DOHH2 (cell line): ENCODE data around the gene CMIP.

ENCODE experiments used
- H3F3A ChIP-seq: fragments of 200-600 bp; sonication (generic), shearing (Covaris generic); 2 replicates; pipeline ENCODE4 v1.6.0; 2016; ENCODE audit warnings: antibody characterized with exemption, mild to moderate bottlenecking; ENCODE audit not compliant: control insufficient read depth, insufficient read depth
- H3K27ac ChIP-seq: fragments of 200-600 bp; sonication (generic); 2 replicates; pipeline ENCODE4 v1.5.1; 2014; ENCODE audit warnings: low read depth, mild to moderate bottlenecking, low read length, moderate library complexity
- H3K27me3 ChIP-seq: fragments of 200-600 bp; sonication (generic); 2 replicates; pipeline ENCODE4 v1.6.1; 2014; ENCODE audit warnings: mild to moderate bottlenecking, low read length, mixed read lengths; ENCODE audit not compliant: control insufficient read depth
- H3K36me3 ChIP-seq: fragments of 200-600 bp; sonication (generic); 2 replicates; pipeline ENCODE4 v1.6.1; 2014; ENCODE audit warnings: mild to moderate bottlenecking, low read length, moderate library complexity, mixed read lengths; ENCODE audit not compliant: control insufficient read depth
- H3K4me1 ChIP-seq: fragments of 200-600 bp; sonication (generic); 2 replicates; pipeline ENCODE4 v1.6.1; 2014; ENCODE audit warnings: mild to moderate bottlenecking, low read length, mixed read lengths; ENCODE audit not compliant: control insufficient read depth
- H3K4me2 ChIP-seq: fragments of 200-600 bp; sonication (generic); 2 replicates; pipeline ENCODE4 v1.6.0; 2014; ENCODE audit warnings: mild to moderate bottlenecking, low read length, moderate library complexity
- H3K4me3 ChIP-seq: fragments of 200-600 bp; sonication (generic); 2 replicates; pipeline ENCODE4 v1.5.1; 2014; ENCODE audit warnings: mild to moderate bottlenecking, low read length, mixed read lengths
- H3K79me2 ChIP-seq: fragments of 200-600 bp; sonication (generic); 2 replicates; pipeline ENCODE4 v1.6.1; 2014; ENCODE audit warnings: mild to moderate bottlenecking, low read length, mixed read lengths; ENCODE audit not compliant: control insufficient read depth
- H3K9me2 ChIP-seq: fragments of 200-600 bp; sonication (generic); replicated peaks from 2 replicates; pipeline ENCODE4 v1.6.1; 2014; ENCODE audit warnings: mild to moderate bottlenecking, low read length, mixed read lengths; ENCODE audit not compliant: control insufficient read depth
- H3K9me3 ChIP-seq: fragments of 200-600 bp; sonication (generic); 2 replicates; pipeline ENCODE4 v1.6.1; 2014; ENCODE audit warnings: antibody characterized with exemption, low read length, mixed read lengths; ENCODE audit not compliant: control insufficient read depth, insufficient read depth
- H4K20me1 ChIP-seq: fragments of 200-600 bp; sonication (generic); 2 replicates; pipeline ENCODE4 v1.6.0; 2014; ENCODE audit warnings: low read depth, mild to moderate bottlenecking, antibody characterized with exemption, low read length, moderate library complexity; ENCODE audit not compliant: control insufficient read depth, insufficient read depth
- EZH2phosphoT487 ChIP-seq: fragments of 200-600 bp; sonication (generic); IDR thresholded peaks from 2 replicates; pipeline ENCODE4 v1.6.1; 2017; ENCODE audit warnings: borderline replicate concordance, mild to moderate bottlenecking, antibody characterized with exemption, low read length, moderate library complexity, mixed read lengths
- TF ChIP-seq, protein P1 (sequence below): fragments of 200-600 bp; sonication (generic); IDR thresholded peaks from one replicate; pipeline ENCODE4 v1.5.1; 2014; ENCODE audit warnings: antibody characterized with exemption, mild to moderate bottlenecking, low read depth, low read length; ENCODE audit not compliant: poor library complexity, severe bottlenecking

Gene CMIP

DNA sequence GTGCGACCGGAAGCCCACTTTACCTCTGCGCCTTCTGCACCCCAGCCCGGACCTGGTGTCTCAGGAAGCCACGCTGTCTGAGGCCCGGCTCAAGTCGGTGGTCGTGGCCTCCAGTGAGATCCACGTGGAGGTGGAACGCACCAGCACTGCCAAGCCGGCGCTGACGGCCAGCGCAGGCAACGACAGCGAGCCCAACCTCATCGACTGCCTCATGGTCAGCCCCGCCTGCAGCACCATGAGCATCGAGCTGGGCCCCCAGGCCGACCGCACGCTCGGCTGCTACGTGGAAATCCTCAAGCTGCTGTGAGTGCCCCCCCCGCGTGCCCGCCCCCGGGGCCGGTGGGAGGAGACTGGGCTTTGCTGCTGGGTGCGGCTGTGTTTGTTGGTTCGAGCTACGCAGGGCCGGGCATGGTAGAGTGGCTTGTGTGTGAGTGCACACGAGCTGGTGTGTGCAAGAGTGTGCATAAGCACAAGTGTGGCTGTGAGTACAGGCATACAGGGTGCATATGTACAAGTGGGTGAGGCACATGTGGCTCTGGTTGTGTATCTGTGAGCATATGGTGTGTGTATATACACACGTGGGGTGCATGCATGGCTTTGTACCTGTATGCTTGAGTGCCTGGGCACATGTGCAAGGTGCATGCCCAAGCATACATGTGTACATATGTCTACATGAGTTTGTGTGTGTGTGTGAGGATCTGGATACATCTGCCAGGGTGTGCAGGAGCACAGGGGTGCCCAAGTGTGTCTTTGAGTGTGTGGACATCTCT lies 233.9 kb downstream of the CMIP start:
- Histone ChIP-seq H3K4me1 (no peaks in the 10 kb centered on the region), H3K9me2 (no peaks in the 10 kb centered on the region), H3K79me2 (no peaks in the 10 kb centered on the region), H3K36me3 (no peaks in the 10 kb centered on the region), H4K20me1 (0 out of 2 replicates have a peak, but pooled peaks cover 2% of the 10 kb centered on the region), H3K27me3 (no peaks in the 10 kb centered on the region), H3K4me2 (no peak overlapping the region), H3K4me3 (no peak overlapping the region), H3K27ac (no peak overlapping the region), H3F3A (no peaks in the 10 kb centered on the region), H3K9me3 (no peaks in the 10 kb centered on the region)
- TF ChIP-seq EZH2phosphoT487, result no peak
- TF ChIP-seq, protein P1, sequence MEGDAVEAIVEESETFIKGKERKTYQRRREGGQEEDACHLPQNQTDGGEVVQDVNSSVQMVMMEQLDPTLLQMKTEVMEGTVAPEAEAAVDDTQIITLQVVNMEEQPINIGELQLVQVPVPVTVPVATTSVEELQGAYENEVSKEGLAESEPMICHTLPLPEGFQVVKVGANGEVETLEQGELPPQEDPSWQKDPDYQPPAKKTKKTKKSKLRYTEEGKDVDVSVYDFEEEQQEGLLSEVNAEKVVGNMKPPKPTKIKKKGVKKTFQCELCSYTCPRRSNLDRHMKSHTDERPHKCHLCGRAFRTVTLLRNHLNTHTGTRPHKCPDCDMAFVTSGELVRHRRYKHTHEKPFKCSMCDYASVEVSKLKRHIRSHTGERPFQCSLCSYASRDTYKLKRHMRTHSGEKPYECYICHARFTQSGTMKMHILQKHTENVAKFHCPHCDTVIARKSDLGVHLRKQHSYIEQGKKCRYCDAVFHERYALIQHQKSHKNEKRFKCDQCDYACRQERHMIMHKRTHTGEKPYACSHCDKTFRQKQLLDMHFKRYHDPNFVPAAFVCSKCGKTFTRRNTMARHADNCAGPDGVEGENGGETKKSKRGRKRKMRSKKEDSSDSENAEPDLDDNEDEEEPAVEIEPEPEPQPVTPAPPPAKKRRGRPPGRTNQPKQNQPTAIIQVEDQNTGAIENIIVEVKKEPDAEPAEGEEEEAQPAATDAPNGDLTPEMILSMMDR, result no peak

GRCh38 chr16:81679721-81680430 lies 235.3 kb downstream of the CMIP start:
- H3K27me3 ChIP-seq, result no peaks in the 10 kb centered on the region
- TF ChIP-seq, protein P1, result no peak
- no peak for TF ChIP-seq EZH2phosphoT487
- H3K27ac ChIP-seq, result no peak overlapping the region
- H3K9me2 ChIP-seq, result no peaks in the 10 kb centered on the region
- H4K20me1 ChIP-seq, result 0 out of 2 replicates have a peak, but pooled peaks cover 2% of the 10 kb centered on the region
- H3K4me3 ChIP-seq, result no peak overlapping the region
- no peaks in the 10 kb centered on the region for H3K36me3 ChIP-seq
- no peaks in the 10 kb centered on the region for H3K9me3 ChIP-seq
- no peaks in the 10 kb centered on the region for H3K4me1 ChIP-seq
- no peaks in the 10 kb centered on the region for H3K79me2 ChIP-seq
- H3K4me2 ChIP-seq, result no peak overlapping the region
- no peaks in the 10 kb centered on the region for H3F3A ChIP-seq

GRCh38 chr16:81680444-81681275 lies 236.1 kb downstream of the CMIP start:
- Histone ChIP-seq H3K36me3 (no peaks in the 10 kb centered on the region), H3K27me3 (no peaks in the 10 kb centered on the region), H3K4me1 (no peaks in the 10 kb centered on the region), H3K79me2 (no peaks in the 10 kb centered on the region), H3K27ac (no peak overlapping the region), H4K20me1 (0 out of 2 replicates have a peak, but pooled peaks cover 2% of the 10 kb centered on the region), H3F3A (no peaks in the 10 kb centered on the region), H3K9me3 (no peaks in the 10 kb centered on the region), H3K4me2 (no peak overlapping the region), H3K9me2 (no peaks in the 10 kb centered on the region), H3K4me3 (no peak overlapping the region)
- TF ChIP-seq, protein P1, result no peak
- TF ChIP-seq EZH2phosphoT487, result no peak
